Omental fat pad (tissue), 4 donors: ENCODE results near the gene RAMP3. TPM values are rescaled to one million over a fixed set of nuclear protein-coding genes. Genes with fewer than 3 reads are reported as not detected.

Source experiments
- ATAC-seq: fragments of 150-250 bp; one replicate; pipeline ENCODE4 v1.9.1; 2016; ENCODE audit warnings: mild to moderate bottlenecking, moderate library complexity; ENCODE audit not compliant: low FRiP score
- DNase-seq: peaks from one replicate; pipeline ENCODE4 v3.0.0-alpha.2; 2019; ENCODE audit warnings: low spot score
- total RNA-seq, 4 donors: library from RNA; depleted of rRNA; stranded (reverse); fragments of >200 nt; gene quantifications; one replicate each; pipeline ENCODE4 v1.1.0, GENCODE V29; 2016
- TF ChIP-seq, protein P1 (sequence below), 3 donors: fragments of 450-650 bp; IDR thresholded peaks; one replicate each; pipeline ENCODE4 v1.5.1; 2016 to 2017; ENCODE audit warnings: antibody characterized with exemption in 3 of 3, mild to moderate bottlenecking in 3 of 3, moderate library complexity in 2 of 3

RAMP3 gene
- total RNA-seq, 4 donors from 2014 or later = 24.6 to 310 (median 124) TPM

DNA sequence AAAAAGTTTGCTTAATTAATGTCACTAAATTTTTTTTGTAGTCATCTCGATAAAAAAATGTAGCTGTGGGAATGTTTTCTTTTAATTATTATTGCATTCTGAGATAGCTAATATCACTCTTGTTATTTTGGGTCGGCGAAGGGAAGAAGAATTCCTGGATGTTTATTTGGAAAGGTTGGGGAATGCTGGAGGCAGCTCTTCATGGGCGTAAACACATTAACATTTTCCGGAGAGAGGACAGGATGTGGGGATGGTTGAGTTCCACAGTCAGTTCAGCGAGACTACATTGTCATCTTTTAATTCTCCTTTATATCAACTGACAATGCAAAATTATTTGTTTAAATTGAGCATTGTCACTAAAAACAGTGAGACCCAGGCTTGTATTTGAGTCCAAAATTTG is 72.5 kb downstream of the RAMP3 start:
- DNase-seq (no peak), ATAC-seq (no peak)
- TF ChIP-seq, protein P1, sequence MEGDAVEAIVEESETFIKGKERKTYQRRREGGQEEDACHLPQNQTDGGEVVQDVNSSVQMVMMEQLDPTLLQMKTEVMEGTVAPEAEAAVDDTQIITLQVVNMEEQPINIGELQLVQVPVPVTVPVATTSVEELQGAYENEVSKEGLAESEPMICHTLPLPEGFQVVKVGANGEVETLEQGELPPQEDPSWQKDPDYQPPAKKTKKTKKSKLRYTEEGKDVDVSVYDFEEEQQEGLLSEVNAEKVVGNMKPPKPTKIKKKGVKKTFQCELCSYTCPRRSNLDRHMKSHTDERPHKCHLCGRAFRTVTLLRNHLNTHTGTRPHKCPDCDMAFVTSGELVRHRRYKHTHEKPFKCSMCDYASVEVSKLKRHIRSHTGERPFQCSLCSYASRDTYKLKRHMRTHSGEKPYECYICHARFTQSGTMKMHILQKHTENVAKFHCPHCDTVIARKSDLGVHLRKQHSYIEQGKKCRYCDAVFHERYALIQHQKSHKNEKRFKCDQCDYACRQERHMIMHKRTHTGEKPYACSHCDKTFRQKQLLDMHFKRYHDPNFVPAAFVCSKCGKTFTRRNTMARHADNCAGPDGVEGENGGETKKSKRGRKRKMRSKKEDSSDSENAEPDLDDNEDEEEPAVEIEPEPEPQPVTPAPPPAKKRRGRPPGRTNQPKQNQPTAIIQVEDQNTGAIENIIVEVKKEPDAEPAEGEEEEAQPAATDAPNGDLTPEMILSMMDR (IDR thresholded peaks at IDR 0.05) = no peak

DNA sequence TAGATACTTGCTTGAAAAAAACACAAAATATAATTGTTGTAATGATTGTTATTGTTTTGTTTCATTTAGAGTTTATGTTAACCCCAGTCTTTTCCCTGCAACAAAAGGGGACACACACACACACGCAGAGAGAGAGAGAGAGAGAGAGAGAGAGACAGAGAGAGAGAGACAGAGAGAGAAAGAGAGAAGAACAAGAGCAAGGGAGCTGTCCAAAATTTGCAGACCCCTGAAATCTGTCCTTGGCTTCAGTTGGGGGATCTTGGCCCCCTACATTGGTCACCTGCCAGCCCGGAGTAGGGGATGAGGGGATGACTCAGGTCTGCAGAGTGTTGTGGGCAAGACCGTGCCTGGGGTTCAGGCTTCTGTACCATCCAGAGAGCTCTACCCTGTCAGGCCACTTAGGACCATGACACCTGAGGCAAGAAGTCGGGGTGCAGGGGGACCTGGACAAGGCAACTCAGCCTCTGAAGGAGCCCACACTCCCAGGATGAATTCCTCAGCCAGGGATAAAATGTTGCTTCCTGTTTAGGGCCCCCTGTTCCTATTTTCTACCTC is 73.1 kb downstream of the RAMP3 start:
- DNase-seq (no peak), ATAC-seq (no peak)
- TF ChIP-seq, protein P1 (IDR thresholded peaks at IDR 0.05) = no peak

- TF ChIP-seq, protein P1 (IDR thresholded peaks at IDR 0.05) = no peak
- ATAC-seq (no peak), DNase-seq (no peak)
These were observed 75.7 kb downstream of the RAMP3 start for GRCh38 chr7:45233249-45233775.

Other genes starting within 250 kb of the RAMP3 start
- 10 to 100 TPM in 1 of 4 donors, 1 to 10 TPM in 3; 2.6 to 14.7 (median 4.0) TPM for gene MYO1G, start 178.8 kb upstream of the RAMP3 start, total RNA-seq
- gene CCM2, start 157.6 kb upstream of the RAMP3 start, total RNA-seq = 10 to 100 TPM; 40.5 to 61.7 (median 57.6) TPM
- 1 to 10 TPM; 1.4 to 4.4 (median 3.0) TPM for gene NACAD, start 68.8 kb upstream of the RAMP3 start, total RNA-seq
- gene TBRG4, start 46.1 kb upstream of the RAMP3 start, total RNA-seq = 10 to 100 TPM; 44.4 to 70.7 (median 49.8) TPM